ENCODE data around the gene WDR11.
"Not testable (repeated sequence)": the region's sequence is repeated elsewhere in the genome, so short reads cannot be mapped to it uniquely, and the experiment has no call there.

WDR11 gene

GRCh38 chr10:120838941-120839340 is 12.2 kb upstream of the WDR11 start:
- H3K4me3 ChIP-seq (ENCODE audit: low read depth, low read length): no peak overlapping the region

- no peak overlapping the region for H3K4me3 ChIP-seq (ENCODE audit: low read depth, low read length)
These were observed 9.5 kb upstream of the WDR11 start for GRCh38 chr10:120841522-120842189.

- H3K4me3 ChIP-seq (ENCODE audit: low read depth, low read length): no peak overlapping the region
These were observed 3.2 kb downstream of the WDR11 start for GRCh38 chr10:120854388-120854787.

- H3K4me3 ChIP-seq (ENCODE audit: low read depth, low read length): no peak overlapping the region
These were observed 10.2 kb downstream of the WDR11 start for GRCh38 chr10:120861178-120861855.

GRCh38 chr10:120873741-120874140 is 22.6 kb downstream of the WDR11 start:
- H3K4me3 ChIP-seq (ENCODE audit: low read depth, low read length): no peak overlapping the region

DNA sequence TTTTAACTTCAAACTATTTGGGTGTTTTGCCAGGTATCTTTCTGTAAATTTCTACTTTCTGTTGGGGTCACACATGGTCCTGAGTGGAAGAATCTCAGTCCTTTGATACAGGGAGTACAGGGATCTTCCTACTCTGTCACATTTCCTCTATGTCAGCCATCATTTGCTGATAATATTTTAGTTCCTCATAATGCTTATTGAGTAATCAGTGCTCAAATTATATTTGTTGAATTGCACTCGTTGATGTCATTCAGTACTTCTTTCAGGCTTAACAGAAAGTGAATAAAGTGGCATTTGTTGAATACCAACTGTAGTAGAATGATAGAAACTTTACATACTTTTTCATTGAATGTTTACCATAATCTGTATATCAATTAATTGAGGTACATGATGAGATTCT is 31.9 kb downstream of the WDR11 start:
- no peak overlapping the region for H3K4me3 ChIP-seq (ENCODE audit: low read depth, low read length)

- H3K4me3 ChIP-seq (ENCODE audit: low read depth, low read length): no peak overlapping the region
These were observed 36.3 kb downstream of the WDR11 start for GRCh38 chr10:120887482-120887881.

GRCh38 chr10:120891365-120891764 is 40.2 kb downstream of the WDR11 start:
- no peak overlapping the region for H3K4me3 ChIP-seq (ENCODE audit: low read depth, low read length)

GRCh38 chr10:120894556-120894955 is 43.4 kb downstream of the WDR11 start:
- no peak overlapping the region for H3K4me3 ChIP-seq (ENCODE audit: low read depth, low read length)

GRCh38 chr10:120897343-120897742 is 46.2 kb downstream of the WDR11 start:
- no peak overlapping the region for H3K4me3 ChIP-seq (ENCODE audit: low read depth, low read length)

GRCh38 chr10:120905268-120905667 is 54.1 kb downstream of the WDR11 start:
- no peak overlapping the region for H3K4me3 ChIP-seq (ENCODE audit: low read depth, low read length)

DNA sequence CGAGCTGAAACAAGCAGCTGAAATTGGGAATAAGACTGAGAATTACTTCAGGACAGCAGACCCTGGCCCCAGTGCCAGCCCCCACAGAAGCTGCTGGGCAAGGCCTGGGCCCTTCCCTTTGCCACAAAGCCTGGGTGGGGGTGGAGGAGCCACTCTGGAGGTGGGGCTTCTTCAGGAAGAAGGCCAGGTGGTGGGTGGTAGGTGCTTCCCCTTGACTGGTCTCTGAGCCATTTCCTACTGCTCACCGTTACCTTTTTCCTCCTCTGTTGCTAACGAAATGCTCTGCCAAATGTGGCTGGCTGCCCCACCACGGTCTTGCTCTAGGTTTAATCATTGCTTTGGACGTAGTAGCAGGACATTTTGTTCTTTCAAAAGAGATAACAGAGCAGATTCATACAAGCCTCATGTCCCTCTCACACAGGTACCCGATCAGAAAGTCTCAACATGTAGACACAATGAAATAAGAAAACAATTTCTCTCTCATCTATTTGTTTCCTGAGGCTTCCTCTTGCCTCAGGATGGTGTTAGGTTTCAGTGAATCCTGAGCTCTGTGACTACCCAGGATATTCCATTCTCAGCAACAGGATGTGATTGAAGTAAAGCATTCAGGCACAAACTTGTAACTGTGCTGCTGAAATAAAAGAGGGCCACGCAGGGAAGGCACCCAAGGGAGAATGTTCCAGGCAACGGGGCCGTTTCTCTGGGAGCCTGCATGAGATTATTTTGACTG is 66.5 kb downstream of the WDR11 start:
- no peak overlapping the region for H3K4me3 ChIP-seq (ENCODE audit: low read depth, low read length)

GRCh38 chr10:120923886-120924285 is 72.7 kb downstream of the WDR11 start:
- H3K4me3 ChIP-seq (ENCODE audit: low read depth, low read length): not testable (repeated sequence)

GRCh38 chr10:120926611-120927010 is 75.4 kb downstream of the WDR11 start:
- no peak overlapping the region for H3K4me3 ChIP-seq (ENCODE audit: low read depth, low read length)

DNA sequence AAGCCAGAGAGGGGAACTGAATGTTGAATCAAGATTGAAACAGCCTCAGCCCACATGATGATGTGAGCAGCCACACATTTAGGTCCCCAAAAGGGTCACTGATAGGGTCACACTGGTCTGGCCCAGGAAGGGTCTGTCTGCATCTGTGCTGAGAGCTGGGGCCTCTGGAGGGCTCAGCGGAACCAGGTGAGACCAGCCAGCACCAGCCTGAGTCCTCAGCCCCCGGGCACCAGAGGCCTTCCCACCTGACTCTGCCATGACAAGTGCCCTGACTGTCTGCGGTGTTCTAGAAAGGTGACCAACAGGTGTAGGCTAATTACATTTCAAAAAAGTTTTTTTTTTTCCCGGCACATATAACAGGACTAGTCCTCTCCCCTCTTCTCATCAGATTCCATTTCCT is 76.2 kb downstream of the WDR11 start:
- H3K4me3 ChIP-seq (ENCODE audit: low read depth, low read length): no peak overlapping the region

- H3K4me3 ChIP-seq (ENCODE audit: low read depth, low read length): no peak overlapping the region
These were observed 78.0 kb downstream of the WDR11 start for GRCh38 chr10:120929166-120929565.

- H3K4me3 ChIP-seq (ENCODE audit: low read depth, low read length): no peak overlapping the region
These were observed 80.3 kb downstream of the WDR11 start for GRCh38 chr10:120931423-120931822.

DNA sequence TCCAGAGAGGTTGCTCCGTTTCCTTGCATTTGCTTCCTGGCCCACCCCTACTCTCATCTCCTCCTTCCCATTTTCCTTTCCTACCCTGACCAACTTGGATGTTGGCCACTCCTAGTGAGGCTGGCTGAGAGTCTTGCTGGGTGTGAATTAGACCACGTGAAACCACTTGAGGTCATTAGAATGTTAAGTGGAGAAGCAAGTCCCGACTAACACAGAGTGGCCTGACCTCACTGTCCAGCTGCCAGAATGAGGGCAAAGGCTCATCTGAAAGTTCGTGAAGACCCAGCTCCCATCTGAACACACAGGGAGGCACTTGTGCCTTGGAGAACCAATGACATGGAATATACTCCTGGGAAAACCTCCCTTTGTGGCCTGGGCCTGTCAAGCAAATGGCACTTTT is 80.8 kb downstream of the WDR11 start:
- H3K4me3 ChIP-seq (ENCODE audit: low read depth, low read length): no peak overlapping the region

DNA sequence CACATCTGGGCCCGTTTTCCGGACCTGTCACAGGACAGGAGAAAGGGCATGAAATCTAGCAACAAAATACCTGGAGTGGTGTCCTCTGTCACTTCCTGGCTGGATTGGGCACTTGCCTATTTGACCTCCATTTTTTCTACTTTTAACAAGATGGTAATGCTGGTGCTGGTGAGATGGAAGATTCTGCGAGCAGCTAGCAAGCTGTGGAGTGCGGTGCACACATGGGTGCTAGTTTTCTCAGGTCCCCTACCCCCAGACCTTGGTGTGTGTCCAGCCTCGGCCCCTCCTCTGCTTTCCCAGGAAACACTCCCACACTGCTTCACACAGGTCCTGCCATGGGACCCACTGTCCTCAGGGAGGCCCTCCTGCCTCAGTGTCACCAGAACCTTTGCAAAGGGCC is 87.7 kb downstream of the WDR11 start:
- H3K4me3 ChIP-seq (ENCODE audit: low read depth, low read length): no peak overlapping the region

DNA sequence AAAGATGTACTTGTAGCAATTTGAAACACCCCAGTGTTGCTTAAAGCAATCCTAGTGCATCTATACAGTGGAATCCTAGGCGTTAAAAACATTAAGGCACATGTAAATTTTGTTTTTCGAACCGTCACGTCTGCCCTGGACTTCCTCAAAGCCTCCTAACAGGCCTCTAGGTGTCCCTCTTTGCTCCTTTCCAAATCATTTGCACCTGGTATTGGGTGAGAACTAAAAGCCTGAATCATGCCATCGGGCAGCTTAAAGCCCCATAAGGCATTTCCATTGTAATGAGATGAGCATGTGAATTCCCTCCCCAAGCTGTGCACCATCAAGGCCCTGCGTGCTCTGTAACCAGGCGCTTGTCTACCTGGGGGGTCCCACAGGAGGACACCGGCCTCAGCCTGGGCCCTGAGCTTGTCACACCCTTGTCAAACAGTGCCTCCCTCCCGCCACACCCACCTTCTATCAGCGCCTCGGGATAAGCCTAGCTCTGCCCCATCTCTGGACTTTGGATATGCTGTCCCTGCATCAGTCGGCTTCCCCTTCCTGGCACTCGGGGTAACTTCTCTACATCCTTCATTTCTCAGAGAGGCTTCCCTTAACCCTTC is 89.2 kb downstream of the WDR11 start:
- H3K4me3 ChIP-seq (ENCODE audit: low read depth, low read length): no peak overlapping the region

GRCh38 chr10:120941501-120941900 is 90.3 kb downstream of the WDR11 start:
- H3K4me3 ChIP-seq (ENCODE audit: low read depth, low read length): no peak overlapping the region

Measured in iPS-11a (cell line).